Panc1 (cell line): ENCODE data around the gene GMDS. TPM values are rescaled to one million over a fixed set of nuclear protein-coding genes. Genes with fewer than 3 reads are reported as not detected.

Experiments
- ATAC-seq: fragments of 200-7000 bp; cut with Tn5 transposase; 2 replicates; pipeline ENCODE4 v1.9.1; 2020; ENCODE audit warnings: mild to moderate bottlenecking, moderate library complexity
- BruUV-seq: library from RNA; stranded (reverse); fragments of 400-500 nt; replicated peaks from 2 replicates; lab custom pipeline; 2021; lab: Mats Ljungman, UMichigan
- CTCF ChIA-PET: fragments of 300-600 bp; sonication (Branson Sonifier 250); formaldehyde crosslinking; loops from one replicate; lab custom pipeline; 2022; ENCODE audit warnings: antibody characterized with exemption; lab: Charles Lee
- POLR2A ChIA-PET: fragments of 300-600 bp; sonication (Branson Sonifier 250); formaldehyde crosslinking; loops from one replicate; lab custom pipeline; 2022; ENCODE audit warnings: antibody characterized with exemption; lab: Charles Lee
- DNase-seq: peaks from one replicate; pipeline ENCODE4 v3.0.0-alpha.2; 2010; ENCODE audit warnings: low read depth, low spot score
- H3K27ac ChIP-seq: 2 replicates; pipeline ENCODE4 v1.5.1; 2011; ENCODE audit warnings: mild to moderate bottlenecking, low read length, inconsistent platforms
- H3K27me3 ChIP-seq: fragments of 200-500 bp; sonication (Bioruptor generic); 2 replicates; pipeline ENCODE4 v1.6.0; 2014; ENCODE audit warnings: low read length, inconsistent platforms; ENCODE audit not compliant: control insufficient read depth, insufficient read depth
- H3K36me3 ChIP-seq: fragments of 200-500 bp; sonication (Bioruptor generic); 2 replicates; pipeline ENCODE4 v1.5.1; 2014; ENCODE audit warnings: inconsistent platforms, mild to moderate bottlenecking, low read length, moderate library complexity; ENCODE audit not compliant: control insufficient read depth, insufficient read depth
- H3K4me1 ChIP-seq: 2 replicates; pipeline ENCODE4 v1.5.1; 2011; ENCODE audit warnings: inconsistent platforms, mild to moderate bottlenecking, low read length, moderate library complexity; ENCODE audit not compliant: control insufficient read depth, insufficient read depth
- H3K4me3 ChIP-seq, 2 experiments: 2 replicates each; pipeline ENCODE4 v1.5.1; 2011 to 2012; ENCODE audit warnings: low read depth in 2 of 2, low read length in 2 of 2, mild to moderate bottlenecking in 2 of 2, inconsistent platforms in 1 of 2, moderate library complexity in 1 of 2
- H3K9me3 ChIP-seq: fragments of 200-500 bp; sonication (Bioruptor generic); 2 replicates; pipeline ENCODE4 v1.5.1; 2014; ENCODE audit warnings: low read depth, mild to moderate bottlenecking, inconsistent platforms, low read length, moderate library complexity; ENCODE audit not compliant: control insufficient read depth, insufficient read depth
- POLR2AphosphoS5 ChIP-seq: IDR thresholded peaks from 2 replicates; pipeline ENCODE4 v1.6.1; 2012; ENCODE audit warnings: mild to moderate bottlenecking, low read depth, low read length, moderate library complexity
- SIN3A ChIP-seq: IDR thresholded peaks from 2 replicates; pipeline ENCODE4 v1.6.1; 2012; ENCODE audit warnings: low read depth, mild to moderate bottlenecking, low read length, moderate library complexity, borderline replicate concordance; ENCODE audit not compliant: insufficient read depth
- TCF7L2 ChIP-seq: IDR thresholded peaks from 2 replicates; pipeline ENCODE4 v1.6.1; 2011; ENCODE audit warnings: mild to moderate bottlenecking, low read depth, low read length, inconsistent platforms
- in situ Hi-C: cut with HindIII; loops from 2 replicates; pipeline ENCODE4 v1.10.0; 2016; ENCODE audit warnings: low sequenced_read_pairs, low pct_unique_long_range_greater_than_20kb
- intact Hi-C: fragments of 100-400 bp; cut with micrococcal nuclease; formaldehyde crosslinking; loops from one replicate; pipeline ENCODE4 v1.10.0; 2022; ENCODE audit not compliant: unreplicated experiment
- total RNA-seq: library from RNA; stranded (reverse); gene quantifications from one replicate; pipeline ENCODE4 v1.2.1, GENCODE V29; 2021; ENCODE audit not compliant: unreplicated experiment
- TF ChIP-seq, protein P1 (sequence below): fragments of 450-650 bp; IDR thresholded peaks from 2 replicates; pipeline ENCODE4 v1.5.1; 2017; ENCODE audit warnings: mild to moderate bottlenecking
- TF ChIP-seq, protein P2 (sequence below), 2 experiments: IDR thresholded peaks; 2 replicates each; pipeline ENCODE4 v1.6.1; 2011 to 2012; ENCODE audit warnings: low read depth in 2 of 2, control low read depth in 1 of 2, low read length in 1 of 2, mild to moderate bottlenecking in 1 of 2, moderate library complexity in 1 of 2; ENCODE audit not compliant: insufficient read depth in 1 of 2

GMDS gene
- total RNA-seq, 1 experiment from 2014 or later, result 9.8 TPM

DNA sequence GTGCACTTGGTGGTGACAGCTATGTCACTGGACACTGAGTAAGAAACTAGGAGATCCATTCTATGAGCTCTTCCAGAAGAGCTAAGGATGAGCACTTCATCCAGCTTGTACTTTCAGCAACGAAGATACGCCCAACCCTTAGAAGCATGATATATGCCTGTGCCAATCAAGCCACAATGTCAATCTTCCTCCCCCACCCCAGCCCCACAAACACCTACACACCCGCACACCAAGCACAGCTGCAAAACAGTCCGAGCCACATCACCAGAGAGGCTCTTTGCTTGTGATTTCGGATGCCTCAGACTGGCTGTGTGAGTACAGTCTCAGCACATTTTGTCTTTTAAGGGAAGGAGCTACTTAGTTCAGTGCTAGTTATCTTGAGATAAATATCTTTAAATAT, 375.2 kb downstream of the GMDS start:
- ATAC-seq (no peak), DNase-seq (no peak)
- Histone ChIP-seq H3K27ac (no peak overlapping the region), H3K4me1 (no peaks in the 10 kb centered on the region), H3K9me3 (no peaks in the 10 kb centered on the region), H3K36me3 (no peaks in the 10 kb centered on the region), H3K27me3 (no peaks in the 10 kb centered on the region), H3K4me3 (no peak overlapping the region)
- intact Hi-C loops (no loop called here), in situ Hi-C loops (no loop called here)
- ChIA-PET CTCF (interaction anchor here (0.7 kb wide), 1 partner anchor 868 kb away, joined by 4 read pairs; no protein-coding TSS in a partner anchor), POLR2A (no interaction called here)
- no peak for TF ChIP-seq TCF7L2
- TF ChIP-seq, protein P1, sequence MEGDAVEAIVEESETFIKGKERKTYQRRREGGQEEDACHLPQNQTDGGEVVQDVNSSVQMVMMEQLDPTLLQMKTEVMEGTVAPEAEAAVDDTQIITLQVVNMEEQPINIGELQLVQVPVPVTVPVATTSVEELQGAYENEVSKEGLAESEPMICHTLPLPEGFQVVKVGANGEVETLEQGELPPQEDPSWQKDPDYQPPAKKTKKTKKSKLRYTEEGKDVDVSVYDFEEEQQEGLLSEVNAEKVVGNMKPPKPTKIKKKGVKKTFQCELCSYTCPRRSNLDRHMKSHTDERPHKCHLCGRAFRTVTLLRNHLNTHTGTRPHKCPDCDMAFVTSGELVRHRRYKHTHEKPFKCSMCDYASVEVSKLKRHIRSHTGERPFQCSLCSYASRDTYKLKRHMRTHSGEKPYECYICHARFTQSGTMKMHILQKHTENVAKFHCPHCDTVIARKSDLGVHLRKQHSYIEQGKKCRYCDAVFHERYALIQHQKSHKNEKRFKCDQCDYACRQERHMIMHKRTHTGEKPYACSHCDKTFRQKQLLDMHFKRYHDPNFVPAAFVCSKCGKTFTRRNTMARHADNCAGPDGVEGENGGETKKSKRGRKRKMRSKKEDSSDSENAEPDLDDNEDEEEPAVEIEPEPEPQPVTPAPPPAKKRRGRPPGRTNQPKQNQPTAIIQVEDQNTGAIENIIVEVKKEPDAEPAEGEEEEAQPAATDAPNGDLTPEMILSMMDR, result no peak
- TF ChIP-seq, protein P2, sequence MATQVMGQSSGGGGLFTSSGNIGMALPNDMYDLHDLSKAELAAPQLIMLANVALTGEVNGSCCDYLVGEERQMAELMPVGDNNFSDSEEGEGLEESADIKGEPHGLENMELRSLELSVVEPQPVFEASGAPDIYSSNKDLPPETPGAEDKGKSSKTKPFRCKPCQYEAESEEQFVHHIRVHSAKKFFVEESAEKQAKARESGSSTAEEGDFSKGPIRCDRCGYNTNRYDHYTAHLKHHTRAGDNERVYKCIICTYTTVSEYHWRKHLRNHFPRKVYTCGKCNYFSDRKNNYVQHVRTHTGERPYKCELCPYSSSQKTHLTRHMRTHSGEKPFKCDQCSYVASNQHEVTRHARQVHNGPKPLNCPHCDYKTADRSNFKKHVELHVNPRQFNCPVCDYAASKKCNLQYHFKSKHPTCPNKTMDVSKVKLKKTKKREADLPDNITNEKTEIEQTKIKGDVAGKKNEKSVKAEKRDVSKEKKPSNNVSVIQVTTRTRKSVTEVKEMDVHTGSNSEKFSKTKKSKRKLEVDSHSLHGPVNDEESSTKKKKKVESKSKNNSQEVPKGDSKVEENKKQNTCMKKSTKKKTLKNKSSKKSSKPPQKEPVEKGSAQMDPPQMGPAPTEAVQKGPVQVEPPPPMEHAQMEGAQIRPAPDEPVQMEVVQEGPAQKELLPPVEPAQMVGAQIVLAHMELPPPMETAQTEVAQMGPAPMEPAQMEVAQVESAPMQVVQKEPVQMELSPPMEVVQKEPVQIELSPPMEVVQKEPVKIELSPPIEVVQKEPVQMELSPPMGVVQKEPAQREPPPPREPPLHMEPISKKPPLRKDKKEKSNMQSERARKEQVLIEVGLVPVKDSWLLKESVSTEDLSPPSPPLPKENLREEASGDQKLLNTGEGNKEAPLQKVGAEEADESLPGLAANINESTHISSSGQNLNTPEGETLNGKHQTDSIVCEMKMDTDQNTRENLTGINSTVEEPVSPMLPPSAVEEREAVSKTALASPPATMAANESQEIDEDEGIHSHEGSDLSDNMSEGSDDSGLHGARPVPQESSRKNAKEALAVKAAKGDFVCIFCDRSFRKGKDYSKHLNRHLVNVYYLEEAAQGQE (IDR thresholded peaks at IDR 0.05; ENCODE audit: insufficient read depth in 1 of 2, low read depth in 2 of 2, low read length in 1 of 2), result no peak
- no peak for TF ChIP-seq POLR2AphosphoS5
- TF ChIP-seq SIN3A, result no peak
- no TSS peak for BruUV-seq

DNA sequence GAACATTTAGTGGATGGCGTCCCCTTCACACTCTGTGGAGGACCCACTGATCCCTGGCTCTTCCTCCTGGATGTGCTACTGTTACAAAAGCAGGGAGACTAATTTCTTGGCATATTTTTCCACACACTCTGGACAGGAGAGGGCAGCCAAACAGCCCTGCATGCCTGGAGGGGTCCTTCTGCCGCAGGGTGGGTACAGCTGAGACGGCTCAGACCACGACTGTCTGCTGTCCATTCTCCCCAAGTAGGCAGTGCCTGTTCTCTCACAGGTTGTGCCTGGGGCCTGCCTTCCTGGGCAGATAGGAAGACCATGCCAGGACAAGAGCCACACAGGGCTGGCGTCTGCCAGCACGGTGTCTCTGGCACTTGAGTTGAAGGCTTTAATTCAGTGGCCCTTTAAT, 375.6 kb downstream of the GMDS start:
- Histone ChIP-seq H3K27ac (no peak overlapping the region), H3K36me3 (no peaks in the 10 kb centered on the region), H3K4me1 (no peaks in the 10 kb centered on the region), H3K27me3 (no peaks in the 10 kb centered on the region), H3K4me3 (no peak overlapping the region), H3K9me3 (no peaks in the 10 kb centered on the region)
- ATAC-seq (no peak), DNase-seq (no peak)
- in situ Hi-C loops, result no loop called here
- TF ChIP-seq SIN3A (no peak), TCF7L2 (no peak), POLR2AphosphoS5 (no peak)
- TF ChIP-seq, protein P1, result no peak
- TF ChIP-seq, protein P2 (IDR thresholded peaks at IDR 0.05; ENCODE audit: insufficient read depth in 1 of 2, low read depth in 2 of 2, low read length in 1 of 2), result no peak
- no TSS peak for BruUV-seq
- intact Hi-C loops, result no loop called here
- ChIA-PET POLR2A (no interaction called here), CTCF (no interaction called here)
